Tongue (tissue), 2 donors: ENCODE results near the gene MRFAP1L1. TPM values are rescaled to one million over a fixed set of nuclear protein-coding genes. Genes with fewer than 3 reads are reported as not detected.
"Not testable (repeated sequence)": the region's sequence is repeated elsewhere in the genome, so short reads cannot be mapped to it uniquely, and the experiment has no call there.

Experiments
- DNase-seq: peaks from one replicate; pipeline ENCODE4 v3.0.0-alpha.2; 2015
- total RNA-seq: library from RNA; depleted of rRNA; stranded (reverse); fragments of >200 nt; gene quantifications from one replicate; pipeline ENCODE4 v1.2.3, GENCODE V29; 2014

MRFAP1L1 gene
- total RNA-seq, result 66.4 TPM

DNA sequence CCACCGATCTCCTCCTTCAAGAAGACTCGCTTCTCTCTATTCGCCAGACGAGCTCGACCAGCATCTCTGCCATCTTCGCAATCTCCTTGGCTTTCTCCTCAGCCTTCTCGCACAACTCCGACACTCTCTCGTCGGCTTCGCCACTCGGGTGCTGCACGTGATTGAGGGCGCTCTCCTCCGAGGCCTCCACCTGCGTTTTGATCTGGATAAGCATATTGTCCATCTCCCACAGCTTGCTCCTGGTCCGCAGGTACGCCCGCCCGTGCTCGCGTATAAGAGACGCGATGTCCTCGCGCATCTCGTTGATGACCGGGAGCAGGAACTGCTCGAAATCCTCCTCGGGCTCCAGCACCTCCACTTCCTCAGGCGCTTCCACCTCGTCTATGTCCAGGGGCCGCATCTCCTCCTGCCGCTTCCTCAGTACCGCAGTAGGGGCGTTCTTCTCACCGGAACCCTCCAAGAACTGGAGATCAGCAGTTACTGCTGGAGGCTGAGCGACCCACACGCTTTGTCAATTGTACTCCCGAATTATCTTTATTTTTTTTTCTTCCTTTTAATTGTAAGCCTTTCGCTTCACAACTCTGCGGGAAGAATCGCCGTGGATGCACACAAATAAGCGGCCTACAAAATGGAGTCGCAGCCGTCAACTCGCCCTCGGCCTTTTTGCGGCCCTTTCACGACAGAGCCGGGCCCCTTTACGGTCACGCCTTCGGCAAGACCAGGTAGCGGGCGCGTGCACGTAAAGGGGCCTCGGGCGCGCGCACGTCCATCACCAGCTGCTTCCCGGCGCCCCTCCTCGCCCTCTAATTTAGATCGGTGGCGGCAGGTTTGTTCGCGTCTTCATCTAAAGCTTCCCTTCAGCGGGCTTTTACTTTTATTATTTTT lies at the start of gene MRFAP1L1:
MRFAP1L1 (minus strand) TSS at position 636 of the 885 bp plus-strand sequence; CDS start at position 400, 236 bp downstream.
- peak; percentile 99 for DNase-seq

DNA sequence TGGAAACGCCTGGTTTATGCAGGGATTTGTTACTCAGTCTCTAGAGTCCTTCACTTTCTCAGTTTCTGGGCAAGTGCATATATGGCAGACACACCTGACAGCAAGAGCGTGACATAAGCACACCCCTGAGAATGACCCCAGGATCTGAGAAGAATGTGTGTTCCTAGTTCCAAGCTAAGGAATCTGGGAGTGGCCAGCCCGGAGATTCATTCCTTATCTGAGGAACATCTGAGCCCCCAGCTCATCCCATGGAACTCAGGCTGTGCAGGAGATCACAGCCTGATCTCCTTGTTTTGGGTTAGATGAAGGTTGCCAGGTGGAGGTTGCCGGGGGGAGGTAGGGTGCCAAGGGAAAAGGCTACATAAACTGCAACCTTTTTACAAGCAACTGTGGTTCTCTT lies 49.1 kb upstream of the MRFAP1L1 start:
- DNase-seq, result no peak

DNA sequence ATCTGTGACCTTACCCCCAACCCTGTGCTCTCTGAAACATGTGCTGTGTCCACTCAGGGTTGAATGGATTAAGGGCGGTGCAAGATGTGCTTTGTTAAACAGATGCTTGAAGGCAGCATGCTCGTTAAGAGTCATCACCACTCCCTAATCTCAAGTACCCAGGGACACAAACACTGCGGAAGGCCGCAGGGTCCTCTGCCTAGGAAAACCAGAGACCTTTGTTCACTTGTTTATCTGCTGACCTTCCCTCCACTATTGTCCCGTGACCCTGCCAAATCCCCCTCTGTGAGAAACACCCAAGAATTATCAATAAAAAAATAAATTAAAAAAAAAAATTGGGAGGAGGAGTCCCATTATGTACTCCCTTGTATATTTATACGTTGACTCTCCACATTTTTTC lies 46.7 kb upstream of the MRFAP1L1 start:
- not testable (repeated sequence) for DNase-seq

DNA sequence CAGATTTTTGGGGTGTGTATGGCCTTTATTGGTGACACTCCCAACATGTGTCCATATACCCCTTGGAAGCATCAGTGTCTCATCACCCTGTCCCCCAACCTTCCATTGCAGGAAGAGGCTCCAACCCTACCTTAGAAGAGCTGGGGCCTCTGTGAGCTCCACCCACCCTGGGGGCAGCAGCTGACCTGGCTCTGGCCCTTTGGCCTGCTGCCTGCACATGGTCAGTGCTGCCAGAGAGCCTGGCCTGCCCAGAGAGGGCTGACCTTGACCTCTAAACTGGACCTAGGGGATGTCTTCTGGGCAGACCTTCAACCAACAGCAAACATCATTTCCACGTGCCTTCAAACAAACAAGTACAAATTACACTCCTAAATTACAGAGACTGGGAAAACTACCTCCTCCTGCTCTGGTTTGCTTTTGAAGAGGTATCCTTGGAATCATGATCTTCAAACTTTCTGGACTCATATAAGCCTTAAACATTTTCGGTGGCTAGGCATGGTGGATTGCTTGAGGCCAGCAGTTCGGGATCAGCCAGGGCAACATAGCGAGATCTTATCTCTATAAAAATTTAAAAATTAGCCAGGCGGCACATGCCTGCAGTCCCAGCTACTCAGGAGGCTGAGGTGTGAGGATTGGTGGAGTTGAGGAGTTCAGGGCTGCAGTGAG lies 45.6 kb upstream of the MRFAP1L1 start:
- no peak for DNase-seq

DNA sequence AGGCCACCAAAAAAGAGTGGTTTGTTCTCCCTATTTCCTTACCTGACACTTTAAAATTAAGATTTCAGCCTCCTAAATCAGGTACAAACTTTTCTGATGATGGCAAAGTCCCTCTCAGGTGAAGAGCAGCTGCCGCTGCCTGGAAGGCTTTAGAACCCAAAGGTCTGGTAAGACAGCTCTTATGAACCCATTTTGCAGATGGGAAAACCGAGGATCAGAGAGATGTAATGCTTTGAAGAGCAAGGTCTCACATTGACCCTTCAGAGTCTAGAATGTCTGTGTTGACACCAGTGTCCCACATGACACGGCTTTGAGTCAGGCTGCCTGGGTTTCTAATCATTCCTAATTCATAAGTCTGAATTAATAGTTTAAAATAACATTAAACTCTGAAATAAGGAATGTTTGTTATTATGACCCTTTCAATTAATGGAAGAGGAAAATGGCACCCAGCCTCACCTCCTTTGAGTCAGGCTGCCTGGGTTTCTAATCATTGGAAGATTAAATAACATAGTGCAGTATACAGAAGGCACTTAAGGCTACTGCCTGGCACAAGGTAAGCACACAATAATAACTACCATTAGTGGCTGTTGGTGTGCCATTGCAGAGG lies 44.9 kb upstream of the MRFAP1L1 start:
- DNase-seq, result no peak

DNA sequence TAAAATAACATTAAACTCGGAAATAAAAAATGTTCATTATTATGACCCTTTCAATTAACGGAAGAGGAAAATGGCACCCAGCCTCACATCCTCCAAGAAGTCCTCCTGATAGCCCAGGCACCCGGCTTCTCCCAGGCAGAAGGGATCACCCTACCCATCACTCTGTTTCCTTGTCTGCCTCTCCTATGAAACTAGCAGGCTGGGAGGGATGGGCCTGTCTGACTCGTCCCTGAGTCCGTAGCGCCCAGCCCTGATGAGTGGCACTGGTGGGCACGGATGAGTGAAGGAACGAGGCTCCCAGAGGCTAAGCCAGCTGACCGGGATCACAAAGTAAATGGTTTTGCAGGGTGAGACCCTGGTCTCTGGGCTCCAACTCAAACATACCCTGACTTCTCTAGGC lies 44.2 kb upstream of the MRFAP1L1 start:
- no peak for DNase-seq

DNA sequence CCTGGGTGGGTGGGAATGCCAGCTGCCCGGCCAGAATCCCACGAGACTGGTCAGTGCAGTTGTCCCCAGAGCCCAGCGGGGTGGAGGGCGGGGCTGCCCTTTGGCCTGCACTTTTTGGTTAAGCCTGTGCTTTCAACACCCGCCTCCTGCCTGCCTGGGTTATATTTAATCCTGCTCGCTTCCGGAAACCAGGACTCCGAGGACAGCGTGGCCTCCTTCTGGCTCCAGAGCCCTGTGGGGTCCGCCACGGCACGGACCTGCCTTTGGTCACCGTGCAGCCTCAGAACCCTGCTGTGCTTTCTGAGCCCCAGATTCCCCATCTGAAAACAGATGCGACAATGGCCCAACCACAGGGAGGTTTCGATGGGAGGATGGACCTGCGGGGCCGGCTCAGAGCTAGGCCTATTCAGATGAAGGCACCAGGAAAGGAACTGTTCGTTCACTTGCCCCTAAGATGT lies 43.5 kb upstream of the MRFAP1L1 start:
- no peak for DNase-seq

DNA sequence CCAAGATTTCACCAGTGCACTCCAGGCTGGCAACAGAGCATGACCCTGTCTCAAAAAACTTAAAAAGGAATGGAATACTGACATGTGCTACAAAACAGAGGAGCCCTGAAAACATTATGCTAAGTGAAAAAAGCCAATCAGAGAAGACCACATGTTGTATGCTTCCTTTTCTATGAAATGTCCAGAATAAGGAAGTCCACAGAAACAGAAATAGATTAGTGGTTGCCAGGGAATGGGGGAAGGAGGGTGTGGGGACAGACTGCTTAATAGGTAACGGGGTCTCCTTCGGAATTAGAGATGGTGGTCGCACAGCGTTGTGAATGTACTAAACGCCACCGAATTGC lies 42.8 kb upstream of the MRFAP1L1 start:
- DNase-seq, result no peak

DNA sequence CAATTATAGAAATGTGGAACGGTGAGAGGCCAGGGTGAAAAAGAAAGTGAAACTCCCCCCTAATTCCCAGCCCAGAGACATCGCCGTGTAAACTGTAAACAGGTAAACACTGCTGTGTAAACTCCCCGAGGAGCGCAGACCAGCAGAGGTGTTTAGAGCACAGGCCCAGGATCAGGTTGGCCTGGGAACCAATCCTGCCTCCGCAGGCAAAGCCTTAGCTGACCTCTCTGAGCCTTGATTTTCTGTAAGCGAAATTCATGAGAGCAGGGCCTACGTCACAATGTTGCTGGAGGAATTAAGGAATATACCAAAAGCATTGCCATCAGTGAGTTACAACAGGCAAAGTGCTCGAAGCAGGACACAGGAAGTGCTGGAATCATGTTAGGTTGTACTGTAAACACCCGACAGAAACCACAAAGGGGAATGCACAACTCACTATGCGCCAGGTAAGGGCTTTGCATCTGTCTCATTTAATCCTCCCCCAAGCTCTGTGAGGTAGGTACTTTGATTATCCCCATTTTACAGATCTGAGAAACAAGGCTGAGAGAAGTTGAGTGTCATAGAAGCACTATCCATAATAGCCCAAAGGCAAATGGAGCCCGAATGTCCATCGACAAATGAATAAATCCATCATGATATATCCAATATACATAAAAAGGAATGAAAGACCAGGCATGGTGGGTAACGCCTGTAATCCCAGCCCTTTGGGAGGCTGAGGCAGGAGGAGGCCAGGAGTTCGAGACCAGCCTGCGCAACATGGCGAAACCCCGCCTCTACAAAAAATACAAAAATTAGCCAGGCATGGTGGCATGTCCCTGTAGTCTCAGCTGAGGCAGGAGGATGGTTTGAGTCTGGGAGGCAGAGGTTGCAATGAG lies 42.2 kb upstream of the MRFAP1L1 start:
- no peak for DNase-seq

DNA sequence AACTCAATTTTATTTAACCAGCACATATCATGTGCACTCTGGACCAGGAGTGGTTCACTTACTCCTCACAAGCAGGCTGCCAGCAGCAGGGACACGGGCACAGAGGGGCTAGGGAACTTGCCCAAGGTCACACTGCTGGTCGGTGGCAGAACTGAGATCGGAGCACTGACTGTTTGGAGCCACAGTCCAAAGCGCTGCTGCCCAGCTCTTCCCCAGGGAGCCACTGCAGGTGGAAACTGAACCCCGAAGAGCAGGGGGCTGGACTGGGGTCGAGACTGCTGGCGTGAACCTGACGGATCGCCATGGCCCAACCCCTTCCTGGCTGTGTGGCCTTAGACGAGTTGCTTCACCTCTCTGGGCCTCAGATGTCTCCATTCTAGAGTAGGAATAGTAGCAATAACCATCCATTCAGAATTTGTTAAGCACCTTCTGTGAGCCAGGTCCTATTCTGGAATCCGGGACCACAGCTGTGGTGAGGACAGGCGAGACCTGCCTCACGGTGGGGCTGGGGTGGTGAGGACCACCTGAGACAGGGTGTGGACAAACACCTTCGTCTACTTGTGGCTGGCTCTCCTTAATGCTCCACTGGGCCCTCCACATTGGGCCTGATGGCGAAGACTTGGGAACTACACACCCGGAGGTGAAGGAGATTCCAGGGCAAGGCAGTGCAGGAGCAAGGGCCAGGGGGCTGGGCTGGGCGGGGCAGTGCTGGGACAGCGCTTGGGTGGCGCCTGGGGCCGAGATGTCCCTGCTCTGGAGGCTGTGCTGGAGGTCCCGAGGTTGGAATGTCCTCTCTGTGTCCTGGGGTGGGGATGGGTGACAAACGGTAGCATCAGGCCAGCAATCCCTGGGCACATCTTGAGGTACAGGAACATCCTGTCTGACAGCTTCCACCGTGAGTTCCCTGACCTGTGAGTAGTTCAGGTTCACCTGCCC lies 40.9 kb upstream of the MRFAP1L1 start:
- no peak for DNase-seq

DNA sequence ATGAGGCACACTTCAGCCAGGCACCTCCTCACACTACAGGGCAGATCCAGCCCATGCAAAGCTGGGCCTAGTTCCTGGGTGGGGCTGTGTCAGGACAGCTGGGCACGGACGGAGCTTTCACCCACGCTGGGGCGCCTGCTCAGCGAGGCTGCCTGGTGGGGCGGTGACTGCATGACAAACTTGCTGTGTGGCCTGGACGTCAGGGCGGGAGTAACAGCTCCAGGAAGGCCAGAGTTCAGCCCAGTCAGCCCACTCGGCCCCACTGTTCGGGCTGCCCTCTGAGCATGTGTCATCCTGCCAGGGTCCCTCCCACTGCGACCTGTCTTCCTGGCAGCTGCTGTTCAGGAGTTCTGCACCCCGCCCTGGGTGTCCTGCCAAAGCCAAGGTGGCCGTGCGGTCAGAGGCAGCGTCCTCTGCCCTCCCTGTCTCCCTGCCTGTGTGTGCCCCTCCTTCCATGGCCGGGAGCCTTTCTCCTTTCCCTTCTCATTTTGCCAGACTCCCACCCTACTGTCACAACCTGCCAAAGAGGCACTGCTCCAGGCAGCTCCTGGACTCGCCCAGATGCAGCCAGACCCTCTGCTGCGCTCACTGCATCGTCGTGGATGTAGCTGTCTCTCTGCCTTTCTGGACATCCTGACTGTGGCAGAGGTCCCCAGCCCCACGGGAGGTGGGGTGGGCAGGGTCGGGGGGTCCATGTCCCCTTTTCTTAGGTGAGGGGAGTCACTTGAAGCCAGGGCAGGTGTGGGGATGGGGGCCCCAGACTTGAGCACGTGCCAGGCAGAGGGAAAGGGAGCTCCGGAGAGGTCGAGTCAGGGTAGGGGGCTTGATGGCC lies 39.9 kb upstream of the MRFAP1L1 start:
- DNase-seq, result peak; percentile 64

DNA sequence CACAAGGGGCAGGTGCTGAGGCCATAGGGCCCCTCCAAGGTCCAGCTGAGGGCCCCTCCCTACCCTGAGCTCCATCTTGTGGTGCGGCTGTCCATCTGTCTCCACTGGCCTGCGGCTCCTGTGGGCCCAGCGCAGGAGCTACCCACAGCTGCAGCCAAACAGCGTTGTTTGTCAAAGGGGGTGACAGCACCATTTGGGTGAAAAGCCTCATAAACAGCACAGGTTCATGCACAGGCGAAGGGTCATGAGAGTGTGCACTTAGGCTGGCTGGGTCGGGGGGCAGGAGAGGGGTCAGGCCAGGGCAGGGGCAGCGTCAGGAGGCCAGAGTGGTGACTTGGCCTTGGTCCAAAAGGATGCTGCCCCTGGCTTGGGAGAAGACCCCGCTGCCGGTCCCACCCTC lies 38.6 kb upstream of the MRFAP1L1 start:
- no peak for DNase-seq

DNA sequence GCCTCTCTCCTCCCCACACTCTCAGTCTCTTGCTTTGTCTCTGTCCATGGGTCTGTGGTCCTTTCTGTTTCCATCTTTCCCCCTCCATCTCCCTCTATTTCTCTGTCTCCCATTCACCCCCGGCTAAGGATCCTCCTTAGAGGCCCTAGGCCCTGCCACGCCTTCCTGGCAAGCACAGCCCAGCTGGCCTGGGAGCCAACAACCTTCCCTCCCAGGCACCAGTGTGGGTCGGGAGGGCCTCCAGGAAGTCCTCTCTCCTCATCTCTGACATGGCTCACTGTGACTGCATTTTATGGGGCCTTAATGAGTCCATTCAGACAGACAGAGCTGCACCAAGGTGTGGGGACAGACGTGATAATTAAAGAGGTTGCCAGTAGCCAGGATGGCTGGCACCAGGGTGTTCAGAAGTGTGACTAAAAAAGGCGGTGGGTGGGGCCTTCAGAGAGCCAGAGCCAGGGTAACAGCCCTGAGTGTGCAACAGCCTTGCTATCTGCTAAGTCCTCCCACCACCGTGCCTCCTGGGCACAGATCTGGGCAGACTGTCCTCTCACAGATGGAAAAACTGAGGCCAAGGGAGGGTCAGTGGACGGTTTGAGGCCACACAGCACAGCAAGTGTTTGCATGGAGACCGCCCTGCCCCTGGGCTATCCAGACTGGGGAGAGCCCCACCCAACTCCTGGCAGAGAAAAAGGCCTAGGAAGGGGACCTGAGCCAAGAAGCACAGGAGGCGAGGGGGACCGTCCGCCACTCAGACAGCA lies 37.8 kb upstream of the MRFAP1L1 start:
- DNase-seq, result peak; percentile 56

DNA sequence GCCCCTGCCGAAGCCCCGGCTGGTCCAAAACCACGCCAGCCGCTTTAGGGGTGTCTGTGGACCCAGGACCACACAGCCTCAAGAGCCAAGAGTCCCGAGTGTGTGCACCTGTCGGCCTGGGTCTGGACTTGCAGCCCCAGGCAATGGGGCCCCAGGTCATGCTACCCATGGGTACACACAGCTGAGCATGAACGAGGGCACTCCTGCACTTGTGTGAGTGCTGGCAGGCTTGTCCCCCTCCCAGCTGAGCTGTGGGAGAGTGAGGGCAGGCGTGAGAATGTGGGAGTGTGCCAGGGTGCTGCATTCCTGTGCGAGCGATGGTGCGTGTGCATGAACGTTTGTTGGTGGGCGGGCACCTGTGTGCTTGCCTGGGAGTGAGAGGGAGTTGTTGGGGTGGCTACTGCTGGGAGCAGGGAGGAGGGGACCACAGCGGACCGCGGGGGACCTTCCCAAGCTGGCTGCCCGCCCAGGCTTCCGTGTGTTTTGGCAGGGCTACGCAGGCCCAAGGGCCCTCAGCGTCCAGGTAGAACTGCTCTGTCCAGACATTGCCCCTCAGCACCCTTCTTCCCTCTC lies 37.1 kb upstream of the MRFAP1L1 start:
- DNase-seq, result peak; percentile 63

DNA sequence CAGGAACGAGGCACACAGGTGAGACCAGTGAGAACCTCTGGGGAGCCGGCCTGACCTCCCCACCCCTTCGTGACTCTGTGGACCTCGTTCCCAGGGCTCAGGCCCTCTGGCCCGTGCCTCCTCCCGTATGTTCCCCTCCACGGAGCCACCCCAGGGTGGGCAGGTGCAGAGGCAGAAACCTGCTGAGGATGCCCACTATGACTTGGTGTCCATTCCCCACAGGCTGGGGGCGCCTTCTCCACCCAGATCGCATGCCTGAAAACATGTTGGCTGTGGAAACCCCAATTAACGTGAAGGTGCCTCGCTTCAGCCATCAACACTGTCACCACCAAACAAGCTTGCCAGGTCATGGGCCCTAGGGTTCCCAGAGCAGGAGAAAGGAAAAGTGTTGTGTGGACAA lies 33.3 kb upstream of the MRFAP1L1 start:
- DNase-seq, result no peak

DNA sequence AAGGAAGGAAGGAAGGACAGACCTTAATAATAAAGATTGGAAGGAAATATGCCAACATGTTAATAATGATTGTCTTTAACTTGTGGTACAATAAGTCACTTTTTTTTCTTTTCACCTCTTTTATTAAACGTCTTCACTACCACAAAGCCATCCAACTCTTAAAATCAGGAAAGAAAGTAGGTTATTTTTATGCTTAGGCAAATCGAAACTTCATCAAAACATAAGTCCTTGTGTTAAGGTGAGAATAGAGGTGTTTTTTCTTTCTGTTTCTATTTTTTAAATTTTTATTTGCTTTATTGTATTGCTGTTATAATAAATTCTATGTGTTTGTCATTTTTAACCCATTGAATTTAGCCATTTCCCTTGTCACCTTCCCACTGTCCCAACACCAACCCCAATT lies 32.8 kb upstream of the MRFAP1L1 start:
- no peak for DNase-seq

DNA sequence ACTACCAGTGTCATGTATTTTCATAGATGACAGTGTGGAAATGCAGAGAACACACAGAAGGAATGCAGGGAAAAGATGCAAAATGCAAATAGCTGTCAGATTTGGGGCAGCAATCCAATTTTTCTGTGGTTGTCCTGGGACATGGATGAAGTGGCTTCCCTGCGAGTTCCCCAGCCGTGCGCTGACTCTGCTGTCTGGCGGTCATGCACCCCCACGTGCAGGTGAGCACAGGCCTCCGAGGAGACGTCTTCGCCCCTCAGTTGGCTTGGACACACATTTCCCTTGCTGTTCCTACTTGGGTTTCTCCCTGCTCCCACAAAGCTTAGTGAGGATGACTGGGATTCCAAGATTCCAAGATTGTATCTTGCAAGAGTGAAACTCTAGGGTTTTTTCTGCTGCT lies 30.7 kb upstream of the MRFAP1L1 start:
- DNase-seq, result no peak

DNA sequence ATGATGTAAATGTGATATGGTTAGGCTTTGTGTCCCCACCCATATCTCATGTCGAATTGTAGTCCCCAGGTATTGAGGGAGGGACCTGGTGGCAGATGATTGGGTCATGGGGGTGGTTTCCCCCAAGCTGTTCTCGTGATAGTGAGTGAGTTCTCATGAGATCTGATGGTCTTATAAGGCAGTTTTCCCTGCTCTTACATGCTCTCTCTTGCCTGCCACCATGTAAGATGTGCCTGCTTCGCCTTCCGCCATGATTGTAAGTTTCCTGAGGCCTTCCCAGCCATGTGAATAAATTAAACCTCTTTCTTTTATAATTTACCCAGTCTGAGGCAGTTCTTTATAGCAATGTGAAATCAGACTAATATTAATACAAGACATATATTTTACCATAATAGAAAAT lies 30.3 kb upstream of the MRFAP1L1 start:
- no peak for DNase-seq

DNA sequence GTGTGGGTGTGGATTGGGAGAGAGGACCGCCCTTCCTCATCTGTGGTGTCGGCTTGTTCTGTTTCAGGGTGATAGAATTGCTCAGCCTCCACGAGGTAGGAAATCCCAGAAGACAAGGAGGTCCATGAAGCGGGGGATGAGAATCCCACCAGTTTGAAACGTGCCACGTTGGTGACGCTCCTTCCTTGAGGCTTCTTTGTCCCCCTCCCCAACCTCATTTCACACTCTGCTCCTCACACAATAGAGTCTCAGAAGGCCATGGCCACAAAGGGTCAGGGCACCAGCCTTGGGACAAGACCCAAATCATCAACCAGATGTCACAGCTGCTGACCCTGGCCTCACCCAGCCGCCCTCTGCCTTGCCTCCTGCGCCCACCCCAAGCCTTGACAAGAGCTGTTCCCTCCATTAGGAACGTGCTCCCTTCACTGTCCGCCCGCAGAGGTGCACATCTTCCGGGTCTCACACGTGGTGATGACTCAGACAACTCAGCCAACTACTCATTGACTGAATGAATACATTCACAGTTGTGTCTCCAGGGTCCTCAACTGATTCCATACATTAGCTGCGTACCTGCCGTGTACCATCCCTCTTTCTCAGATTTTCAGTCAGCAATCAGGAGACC lies 24.6 kb upstream of the MRFAP1L1 start:
- no peak for DNase-seq
